Measurements from ENCODE around the gene AGPAT3.

The AGPAT3 gene

DNA sequence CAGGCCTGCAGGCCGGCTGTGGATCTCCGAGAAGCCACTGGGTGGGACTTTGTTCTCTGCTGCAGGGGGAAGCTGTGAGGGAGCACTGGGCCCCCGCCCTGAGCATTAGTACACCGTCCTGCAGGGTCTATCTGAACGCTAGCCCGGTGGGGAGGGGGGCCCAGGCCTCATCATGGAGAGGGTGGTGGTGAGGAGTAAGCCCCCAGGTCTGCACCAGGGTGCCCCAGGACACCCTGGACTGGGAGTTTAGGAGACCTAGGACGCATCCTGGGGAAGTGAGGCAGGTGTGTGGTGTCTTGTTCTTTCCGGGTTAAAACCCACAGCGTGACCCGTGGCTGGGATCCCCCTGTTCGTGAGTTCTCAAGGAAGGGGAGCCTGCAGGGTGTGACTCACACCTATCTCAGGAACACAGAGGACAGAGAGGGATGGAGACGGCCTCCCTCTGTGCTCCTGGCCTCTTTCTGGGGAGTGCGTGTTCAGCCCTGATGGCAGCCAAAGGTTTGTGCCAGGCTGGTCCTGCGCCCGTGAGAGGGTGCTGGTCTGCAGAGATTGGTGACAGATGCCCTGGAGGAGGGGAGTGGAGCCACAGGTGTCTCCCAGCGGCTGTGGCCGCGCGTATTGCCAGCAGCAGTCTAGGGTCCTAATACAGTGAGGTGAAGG lies 44.8 kb downstream of the AGPAT3 start:
- DNase-seq: no peak

DNA sequence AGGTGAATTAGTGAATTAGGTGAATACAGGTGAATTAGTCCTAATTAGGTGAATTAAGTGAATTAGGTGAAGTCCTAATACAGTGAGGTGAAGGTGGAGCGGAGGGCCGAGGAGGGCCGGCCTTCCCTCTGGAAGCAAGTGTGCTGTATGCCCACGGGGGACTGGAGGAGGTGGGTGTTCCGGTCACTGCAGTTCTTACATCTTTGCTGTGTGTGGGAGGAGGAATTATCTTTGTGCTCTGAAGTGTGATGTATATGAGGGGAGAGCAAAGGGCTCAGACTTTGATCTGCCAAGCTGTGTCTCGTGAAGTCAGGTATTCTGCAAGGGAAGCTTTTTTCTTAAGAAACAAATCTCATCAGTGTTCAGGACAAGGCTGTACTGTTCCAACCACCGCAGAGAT lies 45.4 kb downstream of the AGPAT3 start:
- DNase-seq: no peak

DNA sequence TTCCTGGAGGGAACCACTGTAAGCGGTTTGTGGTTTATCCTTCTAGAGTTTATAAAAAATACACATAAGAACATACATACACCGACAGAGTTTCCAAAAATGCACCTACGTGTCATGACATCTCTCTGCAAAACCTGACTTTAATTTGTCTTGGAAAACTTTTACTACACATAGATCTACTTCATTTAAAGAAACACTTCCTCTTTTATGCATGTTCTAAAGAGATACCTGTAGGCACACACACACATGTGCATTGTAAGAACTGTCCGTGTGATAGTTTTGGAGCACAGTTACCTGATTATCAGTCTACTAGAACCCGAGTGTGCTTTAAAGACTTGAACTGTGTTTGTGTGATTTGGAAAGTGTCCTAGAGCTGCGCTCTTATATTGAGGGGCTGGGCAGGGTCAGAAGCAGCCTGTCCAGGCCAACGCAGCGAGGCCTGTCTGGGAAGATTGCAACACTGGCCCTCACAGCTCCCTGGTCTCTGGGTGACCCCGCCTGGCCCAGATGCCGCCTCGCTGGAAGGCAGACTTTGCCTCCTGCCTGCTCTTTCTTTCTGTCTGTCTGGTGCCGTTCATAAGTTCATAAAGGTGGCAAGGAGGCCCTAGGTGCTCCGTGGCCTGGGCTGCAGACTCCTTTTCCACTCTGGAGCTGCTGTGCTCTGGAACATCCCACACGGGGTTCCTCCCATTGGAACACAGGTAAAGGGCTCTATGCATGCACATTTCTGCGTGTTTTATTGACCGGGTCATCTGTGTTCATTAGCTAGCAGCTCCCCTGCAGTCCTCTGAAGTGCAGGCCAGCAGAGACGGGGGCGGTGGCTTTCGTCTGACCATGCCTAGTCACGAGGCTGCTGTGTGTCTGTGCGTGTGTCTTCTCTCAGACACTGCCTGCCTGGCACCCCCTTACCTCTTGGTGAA lies 46.3 kb downstream of the AGPAT3 start:
- DNase-seq: no peak

DNA sequence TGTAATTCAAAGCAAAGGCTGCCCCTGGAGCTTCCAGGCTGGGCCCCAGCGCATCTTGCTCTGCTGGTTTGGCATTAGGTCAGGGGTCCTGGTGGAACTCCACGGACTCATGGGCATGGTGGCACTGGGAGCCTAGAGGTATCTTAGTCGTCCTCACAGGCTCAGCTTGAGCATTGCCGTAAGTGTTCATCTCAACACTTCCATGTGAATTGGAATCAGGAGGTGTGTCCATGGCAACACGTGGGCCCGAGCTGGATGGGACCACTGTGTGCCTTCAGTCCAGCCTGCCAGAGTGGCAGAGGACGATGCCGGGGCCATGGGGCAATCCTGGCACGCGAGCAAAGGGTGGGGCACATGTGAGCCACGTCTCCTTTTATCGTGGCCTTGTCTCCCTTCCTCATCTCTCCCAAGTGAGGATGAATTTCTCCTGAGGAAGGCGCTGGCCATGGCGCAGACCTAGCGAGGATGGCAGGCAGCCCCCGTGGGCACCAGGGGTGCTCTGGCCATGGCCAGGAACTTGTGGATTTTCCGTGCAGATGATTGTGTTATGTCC lies 47.0 kb downstream of the AGPAT3 start:
- no peak for DNase-seq

DNA sequence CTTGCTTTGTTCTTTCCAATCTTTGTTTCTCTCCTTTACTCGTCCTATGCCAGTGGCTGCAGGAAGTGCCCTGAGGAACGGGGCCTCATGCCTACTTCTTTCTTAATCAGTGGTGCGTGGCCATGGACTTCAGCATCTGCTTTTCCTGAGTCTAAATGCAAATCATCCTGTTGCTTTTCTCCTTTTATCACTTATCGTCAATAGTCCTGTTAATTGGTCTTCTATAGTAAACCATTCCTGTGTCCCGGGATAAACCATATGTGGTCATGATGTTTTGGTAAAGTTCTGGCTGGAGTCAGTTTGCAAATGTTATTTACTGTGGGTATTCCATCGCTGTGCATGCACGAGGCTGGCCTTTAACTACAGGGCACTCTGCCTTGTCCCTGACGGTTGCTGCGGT lies 47.5 kb downstream of the AGPAT3 start:
- no peak for DNase-seq

DNA sequence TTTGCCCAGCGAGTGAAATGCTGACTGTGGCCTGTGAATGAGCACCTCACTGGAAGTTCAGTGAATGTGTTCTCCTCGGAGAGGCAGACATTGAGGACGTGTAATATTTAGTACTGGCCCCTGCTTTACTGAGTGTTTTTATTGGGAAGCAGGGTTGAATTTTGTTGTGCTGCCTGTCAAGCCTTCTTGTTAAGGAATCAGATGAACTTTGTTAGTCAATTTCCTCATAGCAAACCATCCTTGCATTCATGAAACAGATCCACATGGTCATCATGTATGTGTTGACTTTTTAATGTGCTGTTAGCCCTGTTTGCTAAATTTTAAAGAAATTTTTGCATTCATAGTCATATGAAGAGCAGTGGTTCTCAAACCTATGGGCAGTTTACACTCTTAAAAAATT lies 47.9 kb downstream of the AGPAT3 start:
- DNase-seq: no peak

DNA sequence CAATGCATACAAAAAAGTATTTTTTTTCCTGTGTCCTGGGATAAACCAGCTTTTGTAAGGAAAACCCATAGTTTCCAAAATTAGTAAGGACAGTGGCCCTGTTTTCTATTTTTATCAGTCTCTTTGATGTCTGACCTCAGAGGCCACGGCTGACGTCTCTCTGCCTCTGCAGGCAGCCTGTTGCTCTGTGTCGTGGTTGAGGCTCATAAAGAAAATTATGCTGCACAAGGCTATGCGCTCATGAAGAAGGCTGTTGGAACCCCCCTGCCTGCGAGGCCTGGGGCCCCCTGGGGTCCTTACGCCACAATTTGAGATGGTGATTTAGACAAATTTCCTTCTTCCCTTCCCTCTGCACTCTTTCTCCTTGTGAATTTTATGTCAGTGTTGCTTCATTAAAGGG lies 48.9 kb downstream of the AGPAT3 start:
- no peak for DNase-seq

DNA sequence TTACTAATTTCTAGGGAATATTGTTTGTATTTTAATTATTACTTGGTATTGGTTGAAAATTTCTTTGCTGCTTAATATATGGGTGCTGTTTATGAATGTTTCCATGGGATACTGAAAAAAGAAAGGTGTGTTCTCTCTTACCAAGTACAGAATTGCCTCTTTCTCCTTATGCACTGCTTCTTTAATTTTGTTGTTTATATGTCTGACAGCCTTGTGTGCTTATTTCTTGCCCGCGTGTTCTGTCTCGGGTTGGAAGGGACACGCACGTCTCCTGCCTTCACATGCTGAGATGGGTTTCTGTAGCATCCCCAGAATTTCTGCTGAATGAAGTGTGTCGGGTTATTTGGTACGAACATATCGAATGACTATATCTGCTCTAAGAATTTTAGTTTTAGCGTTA lies 51.1 kb downstream of the AGPAT3 start:
- DNase-seq: no peak

DNA sequence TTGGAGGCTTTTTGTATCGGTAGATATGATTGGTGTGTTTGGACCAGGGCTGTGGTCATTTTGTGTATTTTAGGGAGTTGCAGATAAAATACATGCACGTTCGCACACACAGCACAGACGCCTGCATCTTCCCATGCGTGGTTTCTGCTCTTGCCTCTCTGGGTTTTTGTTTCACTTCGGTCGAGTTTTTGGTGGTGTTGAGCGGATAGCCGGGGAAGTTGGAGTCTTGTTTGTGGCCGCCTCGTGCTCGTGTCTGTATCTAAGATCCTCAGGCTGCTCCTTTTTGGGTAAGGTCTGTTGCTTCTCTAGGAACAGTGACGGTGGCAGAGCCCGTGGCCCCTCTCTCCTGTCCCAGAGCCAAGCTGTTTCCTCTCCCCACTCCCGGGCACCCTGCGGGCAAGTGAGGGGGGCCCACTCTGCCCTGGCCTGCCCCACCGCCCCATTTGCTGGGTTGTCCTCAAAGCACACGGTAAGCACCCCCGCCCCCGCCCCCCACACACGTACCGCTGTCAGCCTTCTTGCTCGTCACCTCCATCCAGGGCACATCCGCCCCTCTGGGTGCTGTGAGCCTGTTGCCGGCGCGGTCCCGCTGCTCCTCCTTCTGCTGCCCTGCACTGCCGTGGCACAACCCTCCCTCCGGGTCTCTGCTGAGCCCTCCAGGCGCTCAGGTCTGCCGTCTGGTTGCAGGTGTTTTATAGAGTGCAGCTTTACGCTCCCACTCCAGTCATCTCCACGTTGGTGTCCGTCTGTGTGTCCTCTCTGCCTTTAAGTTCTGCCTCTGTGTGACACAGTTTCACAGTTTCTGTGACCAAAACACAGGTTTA lies 51.9 kb downstream of the AGPAT3 start:
- DNase-seq: peak; percentile 71

DNA sequence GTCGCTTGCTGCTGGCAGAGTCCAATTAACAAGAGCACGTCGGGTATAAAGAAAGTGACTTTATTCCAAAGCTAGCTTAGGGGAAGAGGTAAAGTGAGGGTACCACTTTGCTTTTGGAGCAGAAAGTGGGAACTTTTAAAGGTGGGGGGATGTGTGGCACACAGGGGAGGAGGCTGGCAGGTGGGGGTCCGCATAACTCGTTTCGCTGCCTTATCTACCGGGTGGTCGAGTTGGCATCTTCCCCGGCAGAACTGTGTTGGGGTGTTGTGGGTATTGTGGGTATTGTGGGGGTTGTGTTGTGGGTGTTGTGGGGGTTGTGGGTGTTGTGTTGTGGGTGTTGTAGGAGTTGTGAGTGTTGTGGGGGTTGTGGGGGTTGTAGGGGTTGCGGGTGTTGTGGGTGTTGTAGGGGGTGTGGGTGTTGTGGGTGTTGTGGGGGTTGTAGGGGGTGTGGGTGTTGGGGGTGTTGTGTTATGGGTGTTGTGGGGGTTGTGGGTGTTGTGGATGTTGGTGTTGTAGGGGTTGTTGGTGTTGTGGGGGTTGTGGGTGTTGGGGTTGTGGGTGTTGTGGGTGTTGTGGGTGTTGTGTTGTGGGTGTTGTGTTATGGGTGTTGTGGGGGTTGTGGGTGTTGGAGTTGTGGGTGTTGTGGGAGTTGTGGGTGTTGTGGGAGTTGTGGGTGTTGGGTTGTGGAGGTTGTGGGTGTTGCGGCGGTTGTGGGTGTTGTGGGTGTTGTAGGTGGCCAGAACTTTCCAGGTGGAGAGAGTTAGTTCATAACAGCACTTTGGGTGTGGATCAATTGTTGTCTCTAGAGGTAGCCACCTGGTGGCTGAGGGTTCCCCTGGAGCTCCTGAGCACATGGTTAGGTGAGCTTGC lies 52.7 kb downstream of the AGPAT3 start:
- peak; percentile 42 for DNase-seq

DNA sequence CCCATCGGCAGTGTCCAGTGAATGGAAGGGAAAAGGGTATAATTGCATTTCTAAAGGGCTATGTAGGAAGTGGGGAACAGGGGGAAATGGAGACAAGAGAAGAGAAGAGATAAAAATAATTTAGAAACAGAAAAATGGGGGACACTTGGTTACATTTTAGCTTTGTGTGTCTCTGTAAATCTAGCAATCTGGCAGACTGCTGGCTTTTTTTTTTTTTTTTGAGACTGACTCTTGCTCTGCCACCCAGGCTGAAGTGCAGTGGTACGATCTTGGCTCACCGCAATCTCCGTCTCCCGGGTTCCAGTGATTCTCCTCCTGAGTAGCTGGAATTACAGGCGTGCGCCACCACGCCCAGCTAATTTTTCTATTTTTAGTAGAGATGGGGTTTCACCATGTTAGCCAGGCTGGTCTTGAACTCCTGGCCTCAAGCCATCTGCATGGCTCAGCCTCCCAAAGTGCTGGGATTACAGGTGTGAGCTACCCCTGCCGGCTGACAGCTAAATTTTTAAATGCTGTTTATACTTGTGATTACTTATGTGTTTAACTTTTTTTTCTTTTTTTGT lies 53.4 kb downstream of the AGPAT3 start:
- DNase-seq: no peak

DNA sequence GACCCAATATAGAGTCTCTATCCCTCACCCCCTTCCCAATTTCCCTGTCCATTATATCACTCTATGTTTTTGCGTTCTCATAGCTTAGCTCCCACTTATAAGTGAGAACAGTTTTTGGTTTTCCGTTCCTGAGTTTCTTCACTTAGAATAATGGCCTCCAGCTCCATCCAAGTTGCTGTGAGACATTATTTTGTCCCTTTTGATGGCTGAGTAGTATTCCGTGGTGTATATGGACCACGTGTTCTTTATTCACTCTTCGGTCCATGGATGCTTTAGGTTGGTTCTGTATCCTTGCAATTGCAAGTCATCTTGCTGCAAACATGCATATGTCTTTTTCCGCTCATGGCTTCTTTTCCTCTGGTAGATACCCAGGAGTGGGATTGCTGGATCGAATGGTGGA lies 54.3 kb downstream of the AGPAT3 start:
- no peak for DNase-seq

DNA sequence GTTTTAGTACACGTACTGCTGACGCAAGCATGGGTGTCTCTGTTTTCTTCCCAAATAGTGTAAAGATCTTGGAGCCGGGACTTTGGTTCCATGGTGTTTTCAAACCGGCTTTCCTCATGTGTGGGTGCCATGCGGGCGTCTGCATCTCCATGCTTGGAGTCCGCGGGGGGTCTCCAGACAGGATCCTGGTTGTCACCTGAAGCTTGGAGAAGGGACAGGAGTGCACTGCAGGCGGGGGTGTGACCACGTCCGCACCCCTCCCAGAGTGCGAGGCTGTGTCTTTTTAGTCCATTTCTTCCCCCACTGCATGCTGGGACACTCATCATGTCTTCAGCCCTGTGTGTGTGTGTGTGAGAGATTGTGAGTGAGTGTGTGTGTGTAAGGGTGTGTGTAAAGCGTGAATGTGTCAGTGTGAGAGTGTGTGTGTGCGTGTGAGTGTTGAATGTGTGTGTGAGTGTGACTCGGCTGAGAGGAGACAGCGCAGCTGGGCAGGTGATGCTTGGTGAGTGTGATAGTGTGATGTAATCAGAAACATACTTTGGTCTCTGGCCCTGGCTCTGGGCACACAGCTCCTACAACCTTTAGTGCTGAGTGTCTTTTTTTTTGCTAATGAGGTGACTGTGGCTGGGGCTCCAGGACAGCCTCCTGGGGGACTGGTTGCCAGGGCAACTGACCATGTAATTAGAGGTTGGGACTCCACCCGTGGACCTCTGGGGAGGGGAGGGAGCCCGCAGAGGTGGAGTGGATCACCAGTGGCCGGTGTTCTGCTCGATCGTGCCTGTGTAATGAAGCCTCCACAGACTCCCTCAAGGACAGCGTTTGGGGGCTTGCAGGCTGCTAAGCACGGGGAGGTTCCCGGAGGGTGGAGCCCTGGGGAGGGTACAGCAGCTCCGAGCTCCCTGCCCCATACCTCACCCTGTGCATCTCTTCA lies 55.1 kb downstream of the AGPAT3 start:
- no peak for DNase-seq

DNA sequence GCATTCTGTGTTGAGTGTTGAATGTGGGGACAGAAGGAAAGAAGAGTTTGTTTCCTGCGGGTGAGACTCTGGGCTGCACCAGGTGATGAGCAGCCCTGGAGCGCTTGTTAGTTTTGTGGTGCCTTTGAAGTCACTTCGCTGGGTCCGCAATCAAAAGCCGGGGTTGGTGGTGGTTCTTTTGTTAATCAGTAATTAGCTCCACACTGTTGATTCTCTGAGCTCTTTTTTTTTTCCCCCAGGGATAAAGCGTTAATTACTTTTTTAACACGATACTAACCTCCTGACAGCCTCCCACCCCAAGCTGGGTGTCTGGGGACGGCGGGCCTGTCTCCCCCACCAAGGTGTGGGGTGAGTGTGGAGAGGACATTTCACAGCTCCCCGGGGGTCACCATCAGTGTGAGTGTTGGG lies 56.6 kb downstream of the AGPAT3 start:
- peak; percentile 49 for DNase-seq

DNA sequence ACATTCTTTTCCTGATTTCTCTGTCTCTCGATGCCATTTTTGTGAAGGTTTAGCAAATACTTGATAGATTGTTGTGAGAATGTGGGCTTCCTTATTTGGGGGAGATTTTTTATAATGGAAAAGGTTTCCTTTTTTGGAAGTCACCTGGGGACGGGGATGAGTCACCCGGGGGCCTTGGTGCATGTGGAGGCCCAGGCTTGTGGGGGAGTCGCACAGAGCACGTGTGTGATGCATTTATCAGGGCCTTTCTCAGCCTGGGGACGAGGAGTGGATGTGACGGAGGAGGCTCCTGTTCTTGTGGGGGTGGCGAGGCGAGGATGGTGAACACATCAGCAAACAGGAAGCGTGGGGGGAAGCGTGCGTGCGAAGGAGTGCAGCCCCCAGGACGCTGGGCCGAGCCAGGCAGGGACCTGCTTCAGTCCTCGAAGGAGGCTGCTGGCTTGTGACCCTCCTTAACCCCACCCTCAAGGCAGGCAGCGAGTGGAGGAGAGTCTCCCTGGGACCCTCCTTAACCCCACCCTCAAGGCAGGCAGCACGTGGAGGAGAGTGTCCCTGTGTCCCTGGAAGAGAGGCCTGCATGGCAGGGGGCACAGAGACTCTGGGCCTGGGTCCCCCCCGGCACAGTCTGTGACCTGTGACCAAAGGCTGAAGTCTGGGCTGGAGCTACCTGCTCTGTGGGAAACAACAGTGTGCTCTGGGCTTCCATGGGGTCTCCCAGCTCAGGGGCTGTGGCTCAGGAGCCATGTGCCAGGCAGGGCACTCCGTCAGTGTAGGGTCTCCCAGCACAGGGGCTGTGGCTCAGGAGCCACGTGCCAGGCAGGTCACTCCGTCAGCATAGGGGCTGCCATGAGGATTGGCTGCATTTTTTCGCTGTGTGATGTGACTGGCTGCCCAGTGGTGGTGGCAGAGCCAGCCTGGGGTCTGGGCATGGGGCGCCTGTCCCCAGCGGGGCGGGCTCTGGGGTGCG lies 57.2 kb downstream of the AGPAT3 start:
- DNase-seq: peak; percentile 73

DNA sequence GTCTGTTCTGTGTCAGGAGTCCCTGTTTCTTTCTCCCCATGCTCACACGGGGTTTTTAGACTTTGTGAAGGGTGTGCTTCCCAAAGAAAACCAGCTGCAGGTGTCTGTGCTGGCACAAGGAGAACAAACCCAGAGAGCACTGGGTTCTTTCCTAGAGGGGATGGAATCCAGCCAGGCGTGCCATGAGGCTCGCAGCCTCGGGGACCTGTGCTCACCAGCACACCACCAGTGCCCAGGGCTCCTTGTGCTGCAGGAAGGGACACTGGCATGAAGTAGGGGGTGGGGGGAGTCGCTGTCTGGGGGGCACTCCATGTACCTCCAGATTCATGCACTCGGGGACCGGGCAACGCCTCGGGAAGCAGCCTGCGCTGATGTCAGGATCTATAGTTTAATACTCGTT lies 57.9 kb downstream of the AGPAT3 start:
- DNase-seq: no peak

DNA sequence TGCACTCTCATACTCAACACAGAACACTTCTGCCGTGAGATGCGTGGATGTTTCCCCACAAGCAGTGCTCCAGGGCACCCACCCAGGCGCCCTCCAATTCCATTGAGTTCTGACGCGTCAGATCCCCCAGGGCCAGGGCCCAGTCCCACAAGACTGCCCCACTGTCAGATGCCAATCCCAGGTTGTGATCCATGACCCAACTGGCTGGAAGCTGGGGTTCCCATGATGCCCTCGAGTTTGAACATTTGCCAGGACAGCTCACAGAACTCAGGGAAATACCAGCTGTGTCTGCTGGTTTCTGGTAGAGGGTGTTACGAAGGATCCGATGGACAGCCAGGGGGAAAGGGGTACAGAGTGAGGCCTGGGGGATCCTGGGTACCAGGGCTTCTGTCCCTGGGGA lies 58.4 kb downstream of the AGPAT3 start:
- no peak for DNase-seq

DNA sequence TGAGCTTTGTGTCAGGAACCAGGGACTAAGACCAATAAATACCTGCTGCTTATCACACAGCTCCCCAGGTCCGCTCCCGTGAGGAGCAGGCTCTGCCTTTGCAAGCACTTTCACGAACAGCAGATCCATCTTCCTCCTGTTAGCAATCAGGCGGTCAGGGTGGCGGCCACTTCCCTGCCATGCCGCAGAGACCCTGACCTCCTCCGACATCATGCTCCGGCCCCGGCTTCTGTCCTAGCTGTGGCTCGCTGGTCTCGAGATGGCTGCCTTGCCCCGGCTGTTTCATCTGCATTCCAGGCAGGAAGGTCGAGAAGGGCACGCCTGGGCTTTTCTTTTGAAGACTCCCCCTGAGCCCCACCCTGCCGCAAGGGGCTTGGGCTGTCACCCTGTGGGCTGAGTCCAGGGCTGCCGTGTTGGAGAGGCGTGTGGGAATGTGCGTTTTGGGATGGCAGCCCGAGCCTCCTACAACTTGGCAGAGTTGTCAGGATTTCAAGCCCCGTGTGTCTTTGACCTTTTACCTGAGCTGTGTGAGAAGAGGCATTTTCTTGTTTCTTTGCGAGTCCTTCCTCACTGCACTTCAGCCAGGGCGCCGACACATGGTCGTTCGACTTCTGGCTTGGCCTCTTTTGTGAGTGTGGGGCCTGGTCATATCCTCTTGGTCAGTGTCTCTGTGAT lies 59.5 kb downstream of the AGPAT3 start:
- no peak for DNase-seq

DNA sequence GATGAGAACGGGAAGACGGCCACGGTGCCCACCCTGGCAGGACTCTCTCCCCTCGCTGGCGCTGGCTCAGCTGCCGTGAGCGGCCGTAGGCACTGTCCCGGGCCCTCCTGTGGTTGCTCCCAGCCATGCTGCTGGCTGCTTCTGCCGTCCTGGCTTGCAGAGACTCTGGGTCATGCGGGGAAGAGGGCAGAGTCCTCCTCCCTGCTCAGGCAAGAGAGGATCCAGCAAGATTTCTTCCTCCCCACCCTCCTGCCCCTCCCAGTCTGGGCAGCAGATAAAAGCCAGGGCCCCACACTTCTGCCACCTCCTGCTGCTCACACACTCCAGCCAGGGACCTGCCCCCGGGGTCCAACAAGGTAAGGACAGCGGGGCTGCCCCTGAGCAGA lies 60.1 kb downstream of the AGPAT3 start:
- no peak for DNase-seq

Measured in activated CD4-positive, alpha-beta T cell treated with anti-CD3 and anti-CD28 coated beads for 48 hours (primary cell).